22Rv1 (cell line): Measurements from ENCODE around the gene TCERG1L.

ENCODE experiments used
- CTCF ChIP-seq: fragments of 450-650 bp; IDR thresholded peaks from 2 replicates; pipeline ENCODE4 v1.5.1; 2017; ENCODE audit warnings: mild to moderate bottlenecking
- ZFX ChIP-seq: fragments of 450-650 bp; IDR thresholded peaks from 2 replicates; pipeline ENCODE4 v1.6.1; 2017; ENCODE audit warnings: antibody characterized with exemption, borderline replicate concordance

- TF ChIP-seq CTCF (no peak), ZFX (no peak)
These were observed 109.6 kb downstream of the TCERG1L start for GRCh38 chr10:131201741-131202515.
